ENCODE data around the gene PLPP4. TPM values are rescaled to one million over a fixed set of nuclear protein-coding genes. Genes with fewer than 3 reads are reported as not detected.

The PLPP4 gene
- total RNA-seq, 1 experiment from 2014 or later = not detected

DNA sequence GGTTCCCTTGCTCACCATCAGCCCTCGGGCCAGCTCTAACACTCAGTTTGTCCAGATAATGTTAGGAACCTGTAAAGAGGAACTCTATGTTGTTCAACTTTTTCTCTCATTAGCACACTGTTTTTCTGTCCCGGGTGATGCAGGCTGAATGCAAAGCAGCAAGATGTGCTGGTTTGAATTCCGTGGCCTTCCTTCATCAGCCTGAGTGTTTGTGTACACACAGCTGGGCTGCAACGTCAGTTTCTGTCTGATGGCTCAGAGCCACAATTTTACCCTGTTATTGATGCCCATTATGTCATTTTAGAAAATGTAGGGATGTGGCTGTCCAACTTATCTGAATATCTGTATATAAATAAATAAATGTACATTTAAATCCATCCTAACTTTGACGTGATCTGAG, 152.0 kb downstream of the PLPP4 start:
- no peak overlapping the region for H3K14ac ChIP-seq (ENCODE audit: insufficient read depth, low read length)
- no CpG with 5 or more reads among the region's 5 CpGs for WGBS (ENCODE audit: extremely low coverage, insufficient read length, low lambda C conversion rate)

More for the DNA sequence above, 152.0 kb downstream of the PLPP4 start:
- H3K23me2 ChIP-seq (ENCODE audit: insufficient read length, low read depth, low read length, poor library complexity, severe bottlenecking) = no peaks in the 10 kb centered on the region
- no peaks in the 10 kb centered on the region for H3K79me2 ChIP-seq (ENCODE audit: insufficient read depth, low read length)
- H4K5ac ChIP-seq (ENCODE audit: insufficient read length, low read depth, low read length) = no peak overlapping the region
- H4K8ac ChIP-seq (replicated peaks; ENCODE audit: insufficient read length, low read depth, low read length) = no peak overlapping the region
- DNase-seq = no peak
- Mint-ChIP-seq H3K27ac (no peak overlapping the region), H3K4me3 (no peak overlapping the region), H3K9me3 (no peaks in the 10 kb centered on the region), H3K27me3 (ENCODE audit: low read depth) (no peaks in the 10 kb centered on the region; the same call in 1 of the 2 replicates), H3K4me1 (peaks cover 15 to 16% of the 10 kb centered on the region in 2 experiments), H3K36me3 (ENCODE audit: insufficient read depth in 1 of 3, low read depth in 3 of 3) (no peaks in the 10 kb centered on the region)
- H3K4me1 ChIP-seq (ENCODE audit: insufficient read depth, low read length) = no peaks in the 10 kb centered on the region
- H2BK20ac ChIP-seq (ENCODE audit: low read depth, low read length, poor library complexity, severe bottlenecking) = no peak overlapping the region
- TF ChIP-seq, protein P1, sequence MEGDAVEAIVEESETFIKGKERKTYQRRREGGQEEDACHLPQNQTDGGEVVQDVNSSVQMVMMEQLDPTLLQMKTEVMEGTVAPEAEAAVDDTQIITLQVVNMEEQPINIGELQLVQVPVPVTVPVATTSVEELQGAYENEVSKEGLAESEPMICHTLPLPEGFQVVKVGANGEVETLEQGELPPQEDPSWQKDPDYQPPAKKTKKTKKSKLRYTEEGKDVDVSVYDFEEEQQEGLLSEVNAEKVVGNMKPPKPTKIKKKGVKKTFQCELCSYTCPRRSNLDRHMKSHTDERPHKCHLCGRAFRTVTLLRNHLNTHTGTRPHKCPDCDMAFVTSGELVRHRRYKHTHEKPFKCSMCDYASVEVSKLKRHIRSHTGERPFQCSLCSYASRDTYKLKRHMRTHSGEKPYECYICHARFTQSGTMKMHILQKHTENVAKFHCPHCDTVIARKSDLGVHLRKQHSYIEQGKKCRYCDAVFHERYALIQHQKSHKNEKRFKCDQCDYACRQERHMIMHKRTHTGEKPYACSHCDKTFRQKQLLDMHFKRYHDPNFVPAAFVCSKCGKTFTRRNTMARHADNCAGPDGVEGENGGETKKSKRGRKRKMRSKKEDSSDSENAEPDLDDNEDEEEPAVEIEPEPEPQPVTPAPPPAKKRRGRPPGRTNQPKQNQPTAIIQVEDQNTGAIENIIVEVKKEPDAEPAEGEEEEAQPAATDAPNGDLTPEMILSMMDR (conservative IDR thresholded peaks at IDR 0.05) = no peak
- H3K23ac ChIP-seq (ENCODE audit: insufficient read length, low read depth, low read length) = no peak overlapping the region
- no peak overlapping the region for H3T11ph ChIP-seq (ENCODE audit: low read length)
- no peak overlapping the region for H2BK15ac ChIP-seq (ENCODE audit: low read depth, low read length)
- no peak overlapping the region for H2BK12ac ChIP-seq (ENCODE audit: insufficient read length, low read depth, low read length)
- no peak overlapping the region for H3K27ac ChIP-seq (ENCODE audit: insufficient read length, low read depth, low read length)
- H3K4me2 ChIP-seq (ENCODE audit: insufficient read depth, insufficient read length, low read length) = no peak overlapping the region
- no peaks in the 10 kb centered on the region for H4K20me1 ChIP-seq (ENCODE audit: control insufficient read depth, insufficient read depth, insufficient read length)
- no peaks in the 10 kb centered on the region for H3K9me3 ChIP-seq (ENCODE audit: control insufficient read depth, low read depth, low read length)
- no peaks in the 10 kb centered on the region for H3K27me3 ChIP-seq (ENCODE audit: insufficient read depth, low read length)
- H2BK120ac ChIP-seq (ENCODE audit: low read depth, low read length, poor library complexity, severe bottlenecking) = no peak overlapping the region
- H2BK5ac ChIP-seq (ENCODE audit: insufficient read length, low read length) = no peak overlapping the region
- no peak overlapping the region for H3K18ac ChIP-seq (ENCODE audit: insufficient read length, low read depth, low read length)
- no peak overlapping the region for H4K91ac ChIP-seq (ENCODE audit: insufficient read length, low read depth, low read length)
- no peaks in the 10 kb centered on the region for H3K79me1 ChIP-seq (ENCODE audit: insufficient read depth, low read depth, low read length, poor library complexity, severe bottlenecking)
- H3K9ac ChIP-seq (ENCODE audit: extremely low read depth, insufficient read length, low read length) = no peak overlapping the region
- no peak overlapping the region for H2AFZ ChIP-seq (ENCODE audit: low read length)
- H3K4ac ChIP-seq (ENCODE audit: low read depth, low read length) = no peak overlapping the region
- H2AK5ac ChIP-seq (ENCODE audit: insufficient read length, low read length) = no peak overlapping the region
- H3K56ac ChIP-seq (ENCODE audit: insufficient read length, low read depth, low read length) = no peak overlapping the region

All from H9 (cell line).